Endothelial cell of umbilical vein (primary cell): ENCODE data around the gene PXMP2. TPM values are rescaled to one million over a fixed set of nuclear protein-coding genes. Genes with fewer than 3 reads are reported as not detected.

Source experiments
- BruUV-seq: library from RNA; stranded (reverse); fragments of 400-500 nt; replicated peaks from 2 replicates; lab custom pipeline; 2021; lab: Mats Ljungman, UMichigan
- CTCF ChIA-PET: fragments of 300-600, 350-600 bp; sonication (Branson Sonifier 250); formaldehyde crosslinking; loops from one replicate; lab custom pipeline; 2021; ENCODE audit warnings: antibody characterized with exemption, inconsistent platforms; lab: Charles Lee
- POLR2A ChIA-PET: fragments of 300-600, 350-600 bp; sonication (Branson Sonifier 250); formaldehyde crosslinking; loops from one replicate; lab custom pipeline; 2021; ENCODE audit warnings: antibody characterized with exemption, inconsistent platforms; lab: Charles Lee
- DNase-seq: peaks from one replicate; pipeline ENCODE4 v3.0.0-alpha.2; 2011; ENCODE audit warnings: low read depth, low spot score
- FAIRE-seq: peaks from 2 replicates; lab custom pipeline; 2011; peaks lifted over from hg19 to GRCh38; lab: Jason Lieb, UNC
- H2AFZ ChIP-seq: 2 replicates; pipeline ENCODE4 v1.6.0; 2012; ENCODE audit warnings: low read depth, low read length, control low read depth, inconsistent platforms
- H3K27ac ChIP-seq: 2 replicates; pipeline ENCODE4 v1.5.1; 2011; ENCODE audit warnings: low read depth, mild to moderate bottlenecking, control low read depth, low read length, moderate library complexity; ENCODE audit not compliant: insufficient read depth
- H3K27me3 ChIP-seq, 2 experiments: 2 replicates each; pipeline versions ENCODE4 v1.6.0 to v1.6.1; 2011; ENCODE audit warnings: low read length in 2 of 2, mixed read lengths in 1 of 2; ENCODE audit not compliant: control insufficient read depth in 2 of 2, insufficient read depth in 2 of 2
- H3K36me3 ChIP-seq, 2 experiments: 2 replicates in 1 of 2; 3 replicates in 1 of 2; pipeline ENCODE4 v1.5.1; 2011; ENCODE audit warnings: low read length in 2 of 2, mild to moderate bottlenecking in 1 of 2, moderate library complexity in 1 of 2; ENCODE audit not compliant: control insufficient read depth in 2 of 2, insufficient read depth in 2 of 2; ENCODE audit errors: extremely low read depth in 1 of 2
- H3K4me1 ChIP-seq: 3 replicates; pipeline ENCODE4 v1.5.1; 2011; ENCODE audit warnings: mild to moderate bottlenecking, low read length; ENCODE audit not compliant: control insufficient read depth, insufficient read depth; ENCODE audit errors: extremely low read depth
- H3K4me2 ChIP-seq: 2 replicates; pipeline ENCODE4 v1.6.1; 2011; ENCODE audit warnings: low read length, control low read depth, mixed read lengths; ENCODE audit not compliant: insufficient read depth
- H3K4me3 ChIP-seq, 3 experiments: fragments of 200-600 bp in 1 of 3; sonication (generic), shearing (Covaris generic) in 1 of 3; replicated peaks in 1 of 3; 2 replicates each; pipeline ENCODE4 v1.5.1; 2011 to 2016; ENCODE audit warnings: control low read depth in 3 of 3, low read length in 3 of 3, mild to moderate bottlenecking in 2 of 3, inconsistent platforms in 1 of 3, low read depth in 1 of 3, moderate library complexity in 1 of 3; ENCODE audit not compliant: insufficient read depth in 1 of 3
- H3K79me2 ChIP-seq: 2 replicates; pipeline ENCODE4 v1.6.0; 2012; ENCODE audit warnings: low read length, inconsistent platforms; ENCODE audit not compliant: control insufficient read depth, insufficient read depth
- H3K9ac ChIP-seq: replicated peaks from 2 replicates; pipeline ENCODE3; 2011; ENCODE audit warnings: low read length, control low read depth; ENCODE audit not compliant: insufficient read depth; ENCODE audit errors: extremely low read depth
- H3K9me1 ChIP-seq: replicated peaks from 3 replicates; pipeline ENCODE4 v1.6.0; 2011; ENCODE audit warnings: mild to moderate bottlenecking, low read length; ENCODE audit not compliant: control insufficient read depth, insufficient read depth; ENCODE audit errors: extremely low read depth
- H3K9me3 ChIP-seq: replicated peaks from 2 replicates; pipeline ENCODE4 v1.5.1; 2012; ENCODE audit warnings: low read length, inconsistent platforms; ENCODE audit not compliant: control insufficient read depth, insufficient read depth
- H4K20me1 ChIP-seq: replicated peaks from 2 replicates; pipeline ENCODE3; 2011; ENCODE audit warnings: mild to moderate bottlenecking, low read length; ENCODE audit not compliant: control insufficient read depth, insufficient read depth; ENCODE audit errors: extremely low read depth
- EZH2 ChIP-seq: IDR thresholded peaks from 2 replicates; pipeline ENCODE4 v1.6.1; 2012; ENCODE audit warnings: borderline replicate concordance, low read depth, mild to moderate bottlenecking, moderate library complexity, low read length, inconsistent platforms; ENCODE audit not compliant: severe bottlenecking
- FOS ChIP-seq: IDR thresholded peaks from 2 replicates; pipeline ENCODE4 v1.6.1; 2011; ENCODE audit warnings: mild to moderate bottlenecking, low read length, moderate library complexity, borderline replicate concordance; ENCODE audit not compliant: insufficient read depth
- GATA2 ChIP-seq: IDR thresholded peaks from 2 replicates; pipeline ENCODE4 v1.7.0; 2011; ENCODE audit warnings: low read depth, mild to moderate bottlenecking, moderate library complexity, mixed read lengths, low read length; ENCODE audit not compliant: insufficient read length, insufficient read depth
- JUN ChIP-seq: IDR thresholded peaks from 2 replicates; pipeline ENCODE4 v1.6.1; 2011; ENCODE audit warnings: borderline replicate concordance, low read depth; ENCODE audit not compliant: insufficient read length, insufficient read depth
- MYC ChIP-seq: IDR thresholded peaks from one replicate; pipeline ENCODE4 v1.6.1; 2011; ENCODE audit warnings: mild to moderate bottlenecking, low read depth, low read length
- POLR2A ChIP-seq: IDR thresholded peaks from 2 replicates; pipeline ENCODE4 v1.6.1; 2012; ENCODE audit warnings: low read depth, mild to moderate bottlenecking, control low read depth, low read length
- dilution Hi-C: fragments of 300-500 bp; cut with MboI; formaldehyde crosslinking; loops from one replicate; pipeline ENCODE4 v1.15.0; 2019; ENCODE audit warnings: low sequenced_read_pairs; ENCODE audit not compliant: extremely low pct_ligation_motif_present
- intact Hi-C: fragments of 100-400 bp; cut with micrococcal nuclease; formaldehyde crosslinking; loops from one replicate; pipeline ENCODE4 v1.10.0; 2022
- polyA plus RNA-seq, 4 experiments: library from polyadenylated mRNA; depleted of rRNA in 3 of 4; stranded (reverse) in 3 of 4; unstranded in 1 of 4; fragments of >200 nt; gene quantifications; 2 replicates each; pipeline versions ENCODE4 v1.2.1 to v1.2.3, GENCODE V29; 2011 to 2012; ENCODE audit warnings: missing spikeins in 1 of 4
- total RNA-seq: library from RNA; stranded (reverse); gene quantifications from 2 replicates; pipeline ENCODE4 v1.2.3, GENCODE V29; 2021
- TF ChIP-seq, protein P1 (sequence below), 2 donors: IDR thresholded peaks; 1 replicate in 1 of 2; 2 replicates in 1 of 2; pipeline ENCODE4 v1.5.1; 2011; ENCODE audit warnings: low read length in 2 of 2, mild to moderate bottlenecking in 2 of 2, moderate library complexity in 2 of 2, control low read depth in 1 of 2, inconsistent platforms in 1 of 2, low read depth in 1 of 2; ENCODE audit not compliant: insufficient read depth in 1 of 2; ENCODE audit errors: extremely low read depth in 1 of 2
- TF ChIP-seq, protein P2 (sequence below): IDR thresholded peaks from 2 replicates; pipeline ENCODE4 v1.6.1; 2011; ENCODE audit not compliant: insufficient read depth, insufficient read length

The PXMP2 gene
- total and polyA plus RNA-seq, 2 donors (not counting 3 experiments of a cell fraction or from before 2014, with no cell fraction given), result 24.0 to 31.5 TPM

DNA sequence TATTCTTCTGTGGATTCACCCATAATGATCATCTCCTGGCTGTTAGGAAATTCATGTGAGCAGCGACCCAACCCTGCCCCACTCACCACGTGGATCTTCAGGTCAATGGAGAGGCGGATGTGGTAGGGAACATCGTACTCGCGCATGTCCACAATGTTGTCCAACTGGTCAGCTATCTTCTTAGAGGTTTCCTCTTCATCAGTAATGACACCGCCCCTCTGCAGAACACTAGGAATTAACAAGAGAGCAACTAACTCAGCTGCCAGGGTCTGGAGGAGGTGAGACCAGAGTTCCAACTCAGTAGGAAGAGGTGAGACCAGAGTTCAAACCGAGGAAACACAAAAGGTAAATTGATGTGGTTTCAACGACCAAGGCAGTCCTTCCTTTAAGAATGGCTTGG is 9.9 kb upstream of the PXMP2 start:
- no peak for FAIRE-seq
- intact Hi-C loops, result no loop called here
- BruUV-seq, result no TSS peak
- no peak overlapping the region for H3K4me3 ChIP-seq
- CTCF ChIA-PET, result no interaction called here
- no peaks in the 10 kb centered on the region for H3K4me1 ChIP-seq
- POLR2A ChIA-PET, result no interaction called here
- no peaks in the 10 kb centered on the region for H4K20me1 ChIP-seq
- no peak overlapping the region for H3K4me2 ChIP-seq
- peaks cover 0 to 19% of the 10 kb centered on the region in 2 experiments for H3K36me3 ChIP-seq
- no peak for DNase-seq
- H3K9me3 ChIP-seq, result no peaks in the 10 kb centered on the region
- H3K9ac ChIP-seq, result no peak overlapping the region
- TF ChIP-seq FOS (no peak), MYC (no peak), POLR2A (no peak), GATA2 (no peak)
- TF ChIP-seq, protein P1, sequence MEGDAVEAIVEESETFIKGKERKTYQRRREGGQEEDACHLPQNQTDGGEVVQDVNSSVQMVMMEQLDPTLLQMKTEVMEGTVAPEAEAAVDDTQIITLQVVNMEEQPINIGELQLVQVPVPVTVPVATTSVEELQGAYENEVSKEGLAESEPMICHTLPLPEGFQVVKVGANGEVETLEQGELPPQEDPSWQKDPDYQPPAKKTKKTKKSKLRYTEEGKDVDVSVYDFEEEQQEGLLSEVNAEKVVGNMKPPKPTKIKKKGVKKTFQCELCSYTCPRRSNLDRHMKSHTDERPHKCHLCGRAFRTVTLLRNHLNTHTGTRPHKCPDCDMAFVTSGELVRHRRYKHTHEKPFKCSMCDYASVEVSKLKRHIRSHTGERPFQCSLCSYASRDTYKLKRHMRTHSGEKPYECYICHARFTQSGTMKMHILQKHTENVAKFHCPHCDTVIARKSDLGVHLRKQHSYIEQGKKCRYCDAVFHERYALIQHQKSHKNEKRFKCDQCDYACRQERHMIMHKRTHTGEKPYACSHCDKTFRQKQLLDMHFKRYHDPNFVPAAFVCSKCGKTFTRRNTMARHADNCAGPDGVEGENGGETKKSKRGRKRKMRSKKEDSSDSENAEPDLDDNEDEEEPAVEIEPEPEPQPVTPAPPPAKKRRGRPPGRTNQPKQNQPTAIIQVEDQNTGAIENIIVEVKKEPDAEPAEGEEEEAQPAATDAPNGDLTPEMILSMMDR (IDR thresholded peaks at IDR 0.05; ENCODE audit: extremely low read depth in 1 of 2, insufficient read depth in 1 of 2, low read depth in 1 of 2, low read length in 2 of 2), result no peak
- TF ChIP-seq, protein P2, sequence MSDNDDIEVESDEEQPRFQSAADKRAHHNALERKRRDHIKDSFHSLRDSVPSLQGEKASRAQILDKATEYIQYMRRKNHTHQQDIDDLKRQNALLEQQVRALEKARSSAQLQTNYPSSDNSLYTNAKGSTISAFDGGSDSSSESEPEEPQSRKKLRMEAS, result no peak
- dilution Hi-C loops, result no loop called here
- peaks cover 19% of the 10 kb centered on the region for H3K79me2 ChIP-seq
- no peak overlapping the region for H2AFZ ChIP-seq
- H3K27ac ChIP-seq, result no peak overlapping the region
- H3K27me3 ChIP-seq, result no peaks in the 10 kb centered on the region
- no peaks in the 10 kb centered on the region for H3K9me1 ChIP-seq

DNA sequence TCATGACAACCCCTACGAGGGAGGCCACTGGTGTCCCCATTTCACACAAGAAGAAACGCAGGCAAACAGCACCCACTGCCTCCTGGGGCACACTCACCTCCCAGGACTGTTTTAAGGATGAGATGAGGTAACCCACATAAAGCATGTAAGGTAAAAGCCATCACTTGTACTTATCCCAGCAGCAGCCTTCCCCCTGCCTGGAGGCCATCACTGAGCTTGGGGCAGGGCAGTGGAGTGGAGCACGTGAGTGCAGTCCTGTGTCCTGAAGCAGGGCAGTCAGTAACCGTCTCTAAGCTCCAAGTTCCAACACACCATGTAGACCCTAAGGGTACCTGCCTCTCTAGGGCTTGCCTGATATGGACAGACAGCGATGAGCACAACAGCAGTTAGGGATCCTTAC is 2.0 kb upstream of the PXMP2 start:
- H3K9me1 ChIP-seq, result no peaks in the 10 kb centered on the region
- no peak overlapping the region for H3K9ac ChIP-seq
- H3K79me2 ChIP-seq, result peaks cover 42% of the 10 kb centered on the region
- H3K4me2 ChIP-seq, result no peak overlapping the region
- no peak overlapping the region for H3K27ac ChIP-seq
- FAIRE-seq (no peak), DNase-seq (no peak)
- no peaks in the 10 kb centered on the region for H4K20me1 ChIP-seq
- ChIA-PET POLR2A (no interaction called here), CTCF (interaction anchor here (1.2 kb wide), 1 partner anchor 47 kb away, joined by 4 read pairs; no protein-coding TSS in a partner anchor)
- BruUV-seq, result TSS peak; percentile 42
- no peaks in the 10 kb centered on the region for H3K9me3 ChIP-seq
- dilution Hi-C loops (no loop called here), intact Hi-C loops (no loop called here)
- TF ChIP-seq EZH2 (no peak), GATA2 (no peak), JUN (no peak)
- TF ChIP-seq, protein P1 (IDR thresholded peaks at IDR 0.05; ENCODE audit: extremely low read depth in 1 of 2, insufficient read depth in 1 of 2, low read depth in 1 of 2, low read length in 2 of 2), result no peak
- TF ChIP-seq, protein P2, result no peak
- no peak overlapping the region for H2AFZ ChIP-seq
- no peaks in the 10 kb centered on the region for H3K4me1 ChIP-seq
- H3K36me3 ChIP-seq, result no peaks in the 10 kb centered on the region
- H3K27me3 ChIP-seq, result no peaks in the 10 kb centered on the region
- no peak overlapping the region for H3K4me3 ChIP-seq
